DND-41 (cell line): Measurements from ENCODE around the gene TMTC2.

Source experiments
- ATAC-seq: fragments of 200-7000 bp; cut with Tn5 transposase; 3 replicates; pipeline ENCODE4 v1.9.1; 2021; ENCODE audit warnings: low read depth; ENCODE audit not compliant: insufficient read depth
- DNase-seq: peaks from one replicate; pipeline ENCODE4 v3.0.0-alpha.2; 2020
- H2AFZ ChIP-seq: 2 replicates; pipeline ENCODE4 v1.6.0; 2012; ENCODE audit warnings: low read depth, low read length
- H3K27ac ChIP-seq: 2 replicates; pipeline ENCODE4 v1.5.1; 2012; ENCODE audit warnings: low read length, inconsistent platforms
- H3K27me3 ChIP-seq: fragments of 200-600 bp; sonication (generic); 2 replicates; pipeline ENCODE4 v1.6.0; 2012; ENCODE audit warnings: low read length, mild to moderate bottlenecking, inconsistent platforms; ENCODE audit not compliant: insufficient read depth, poor library complexity
- H3K36me3 ChIP-seq: 2 replicates; pipeline ENCODE4 v1.5.1; 2012; ENCODE audit warnings: low read length, inconsistent platforms; ENCODE audit not compliant: insufficient read depth
- H3K4me1 ChIP-seq: 2 replicates; pipeline ENCODE4 v1.5.1; 2012; ENCODE audit warnings: mild to moderate bottlenecking, low read length; ENCODE audit not compliant: insufficient read depth
- H3K4me2 ChIP-seq: 2 replicates; pipeline ENCODE4 v1.6.0; 2012; ENCODE audit warnings: mild to moderate bottlenecking, moderate library complexity, low read length, inconsistent platforms; ENCODE audit not compliant: insufficient read depth
- H3K4me3 ChIP-seq, 2 experiments: fragments of 200-600 bp in 1 of 2; shearing (Covaris generic) in 1 of 2; 2 replicates each; pipeline ENCODE4 v1.5.1; 2012 to 2016; ENCODE audit warnings: inconsistent platforms in 2 of 2, low read length in 2 of 2, mild to moderate bottlenecking in 2 of 2, low read depth in 1 of 2, moderate library complexity in 1 of 2
- H3K79me2 ChIP-seq: 2 replicates; pipeline ENCODE4 v1.6.0; 2012; ENCODE audit warnings: low read length, inconsistent platforms; ENCODE audit not compliant: insufficient read depth
- H3K9ac ChIP-seq: 2 replicates; pipeline ENCODE4 v1.6.0; 2012; ENCODE audit warnings: low read depth, mild to moderate bottlenecking, inconsistent platforms, low read length, moderate library complexity
- H3K9me3 ChIP-seq: 2 replicates; pipeline ENCODE4 v1.5.1; 2012; ENCODE audit warnings: low read length, moderate library complexity, mild to moderate bottlenecking, inconsistent platforms; ENCODE audit not compliant: insufficient read depth, severe bottlenecking
- H4K20me1 ChIP-seq: 2 replicates; pipeline ENCODE4 v1.6.0; 2012; ENCODE audit warnings: low read length; ENCODE audit not compliant: insufficient read depth
- CTCF ChIP-seq: IDR thresholded peaks from 2 replicates; pipeline ENCODE4 v1.5.1; 2012; ENCODE audit warnings: borderline replicate concordance, low read length, moderate library complexity, mild to moderate bottlenecking; ENCODE audit not compliant: poor library complexity, severe bottlenecking; ENCODE audit errors: extremely low read depth
- EZH2 ChIP-seq: IDR thresholded peaks from 3 replicates; pipeline ENCODE4 v1.6.1; 2012; ENCODE audit warnings: borderline replicate concordance, low read depth, mild to moderate bottlenecking, moderate library complexity, low read length, inconsistent platforms; ENCODE audit not compliant: severe bottlenecking

Gene TMTC2

DNA sequence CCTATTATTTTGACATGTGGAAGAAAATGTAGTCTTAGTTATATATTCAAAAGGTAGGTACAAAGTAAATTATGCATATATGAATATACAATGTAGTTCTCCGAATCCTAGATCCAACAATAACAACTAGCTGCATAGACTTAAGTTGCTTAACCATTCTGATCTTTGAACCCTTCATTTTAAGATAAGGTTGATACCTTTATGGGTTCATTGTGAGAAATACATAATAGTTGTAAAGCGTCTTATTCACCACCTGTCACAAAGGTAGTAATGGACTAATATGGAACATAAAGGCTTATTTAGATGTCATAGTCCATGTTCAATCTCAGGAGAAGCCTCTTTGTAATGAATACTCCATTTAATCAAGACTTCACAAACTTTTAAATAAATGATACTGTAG is 263.6 kb downstream of the TMTC2 start:
- Histone ChIP-seq H3K4me2 (no peak overlapping the region), H3K9me3 (no peaks in the 10 kb centered on the region), H3K4me3 (no peak overlapping the region), H3K36me3 (no peaks in the 10 kb centered on the region), H3K79me2 (no peaks in the 10 kb centered on the region), H3K9ac (no peak overlapping the region), H3K27me3 (no peaks in the 10 kb centered on the region), H3K27ac (no peak overlapping the region), H2AFZ (no peak overlapping the region), H3K4me1 (no peaks in the 10 kb centered on the region), H4K20me1 (no peaks in the 10 kb centered on the region)
- DNase-seq (no peak), ATAC-seq (no peak)
- TF ChIP-seq CTCF (no peak), EZH2 (no peak)

GRCh38 chr12:82952946-82953345 is 266.2 kb downstream of the TMTC2 start:
- TF ChIP-seq EZH2, result no peak
- Histone ChIP-seq H3K27me3 (no peaks in the 10 kb centered on the region), H3K9ac (no peak overlapping the region), H2AFZ (no peak overlapping the region), H3K4me2 (no peak overlapping the region), H3K4me1 (no peaks in the 10 kb centered on the region), H3K79me2 (no peaks in the 10 kb centered on the region), H4K20me1 (no peaks in the 10 kb centered on the region), H3K36me3 (no peaks in the 10 kb centered on the region), H3K9me3 (no peaks in the 10 kb centered on the region), H3K27ac (no peak overlapping the region), H3K4me3 (no peak overlapping the region)
- DNase-seq (no peak), ATAC-seq (no peak)

GRCh38 chr12:82953397-82953796 is 266.7 kb downstream of the TMTC2 start:
- DNase-seq (no peak), ATAC-seq (no peak)

DNA sequence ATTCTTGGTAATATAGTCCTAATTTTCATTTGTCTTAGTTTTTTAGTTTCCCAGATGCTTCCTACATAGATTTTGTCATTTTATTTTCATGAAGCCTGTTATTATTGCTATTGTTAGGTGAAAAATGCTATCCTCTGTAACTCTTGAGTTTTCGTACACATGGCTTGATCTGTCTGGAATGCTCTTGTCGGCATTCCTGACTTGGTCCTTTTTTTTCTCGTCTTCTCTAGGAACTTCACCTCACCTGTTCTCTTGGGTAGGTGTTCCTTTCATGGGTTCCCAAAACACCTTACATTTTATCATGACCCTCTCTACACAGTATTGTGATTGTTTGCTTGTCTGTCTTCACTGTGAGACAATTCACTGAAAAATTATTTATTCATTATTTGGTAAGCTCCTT is 267.4 kb downstream of the TMTC2 start:
- Histone ChIP-seq H3K79me2 (no peaks in the 10 kb centered on the region), H3K9ac (no peak overlapping the region), H3K4me3 (no peak overlapping the region), H3K36me3 (no peaks in the 10 kb centered on the region), H4K20me1 (no peaks in the 10 kb centered on the region), H3K4me1 (no peaks in the 10 kb centered on the region), H3K27me3 (no peaks in the 10 kb centered on the region), H3K27ac (no peak overlapping the region), H3K9me3 (no peaks in the 10 kb centered on the region), H3K4me2 (no peak overlapping the region), H2AFZ (no peak overlapping the region)
- TF ChIP-seq CTCF (no peak), EZH2 (no peak)
- no peak for ATAC-seq
- DNase-seq, result no peak

More at GRCh38 chr12:82953397-82953796, 266.7 kb downstream of the TMTC2 start:
- H3K27me3 ChIP-seq, result no peaks in the 10 kb centered on the region
- no peak for TF ChIP-seq CTCF
- no peak for TF ChIP-seq EZH2
- H3K9ac ChIP-seq, result no peak overlapping the region
- no peak overlapping the region for H3K4me2 ChIP-seq
- no peak overlapping the region for H3K27ac ChIP-seq
- no peak overlapping the region for H2AFZ ChIP-seq
- no peaks in the 10 kb centered on the region for H4K20me1 ChIP-seq
- H3K4me1 ChIP-seq, result no peaks in the 10 kb centered on the region
- H3K9me3 ChIP-seq, result no peaks in the 10 kb centered on the region
- no peaks in the 10 kb centered on the region for H3K36me3 ChIP-seq
- H3K4me3 ChIP-seq, result no peak overlapping the region
- no peaks in the 10 kb centered on the region for H3K79me2 ChIP-seq
